Osteoblast (primary cell): ENCODE data around the gene CRHR1. TPM values are rescaled to one million over a fixed set of nuclear protein-coding genes. Genes with fewer than 3 reads are reported as not detected.

Experiments
- DNase-seq: peaks from one replicate; pipeline ENCODE4 v3.0.0; 2011; ENCODE audit warnings: low spot score, mixed read lengths; ENCODE audit not compliant: insufficient read length; ENCODE audit errors: missing footprints
- H2AFZ ChIP-seq: 2 replicates; pipeline ENCODE4 v1.6.0; 2011; ENCODE audit warnings: mild to moderate bottlenecking, low read length
- H3K27ac ChIP-seq: 2 replicates; pipeline ENCODE4 v1.5.1; 2011; ENCODE audit warnings: mild to moderate bottlenecking, low read depth, low read length, moderate library complexity
- H3K27me3 ChIP-seq: 2 replicates; pipeline ENCODE4 v1.6.0; 2012; ENCODE audit warnings: mild to moderate bottlenecking, control low read depth, inconsistent platforms, low read length, moderate library complexity; ENCODE audit not compliant: insufficient read depth
- H3K36me3 ChIP-seq: 2 replicates; pipeline ENCODE4 v1.5.1; 2011; ENCODE audit warnings: mild to moderate bottlenecking, low read length, control low read depth, moderate library complexity; ENCODE audit not compliant: insufficient read depth
- H3K4me1 ChIP-seq: 2 replicates; pipeline ENCODE4 v1.5.1; 2011; ENCODE audit warnings: mild to moderate bottlenecking, low read length, control low read depth, moderate library complexity; ENCODE audit not compliant: insufficient read depth
- H3K4me2 ChIP-seq: 2 replicates; pipeline ENCODE4 v1.6.0; 2011; ENCODE audit warnings: mild to moderate bottlenecking, low read length; ENCODE audit not compliant: insufficient read depth
- H3K4me3 ChIP-seq: fragments of 200-600 bp; sonication (generic); 3 replicates; pipeline ENCODE4 v1.5.1; 2012; ENCODE audit warnings: mild to moderate bottlenecking, low read length, inconsistent platforms; ENCODE audit not compliant: insufficient read depth
- H3K79me2 ChIP-seq: 2 replicates; pipeline ENCODE4 v1.6.0; 2012; ENCODE audit warnings: mild to moderate bottlenecking, low read length, control low read depth, inconsistent platforms; ENCODE audit not compliant: insufficient read depth
- H3K9me3 ChIP-seq: 2 replicates; pipeline ENCODE4 v1.5.1; 2011; ENCODE audit warnings: low read depth, low read length, control low read depth
- H4K20me1 ChIP-seq: 2 replicates; pipeline ENCODE4 v1.6.0; 2012; ENCODE audit warnings: mild to moderate bottlenecking, low read length, control low read depth; ENCODE audit not compliant: insufficient read depth
- CTCF ChIP-seq: IDR thresholded peaks from 2 replicates; pipeline ENCODE4 v1.5.1; 2011; ENCODE audit warnings: mild to moderate bottlenecking, low read depth, low read length, moderate library complexity; ENCODE audit errors: extremely low read depth
- total RNA-seq: library from RNA; depleted of rRNA; stranded (reverse); fragments of >200 nt; gene quantifications from 2 replicates; pipeline ENCODE4 v1.2.3, GENCODE V29; 2012

CRHR1 gene
- total RNA-seq, 1 donor, result not detected

- DNase-seq, result peak; percentile 80
- Histone ChIP-seq H3K4me1 (no peaks in the 10 kb centered on the region), H3K36me3 (no peaks in the 10 kb centered on the region), H3K27ac (no peak overlapping the region), H3K9me3 (no peaks in the 10 kb centered on the region), H3K27me3 (peaks cover 73% of the 10 kb centered on the region), H3K79me2 (no peaks in the 10 kb centered on the region), H3K4me2 (no peak overlapping the region), H3K4me3 (no peak overlapping the region), H4K20me1 (no peaks in the 10 kb centered on the region), H2AFZ (no peak overlapping the region)
- peak; percentile 11 for TF ChIP-seq CTCF
Observed at GRCh38 chr17:45782889-45783592, 1.1 kb upstream of the CRHR1 start.

- H4K20me1 ChIP-seq, result no peaks in the 10 kb centered on the region
- no peak overlapping the region for H3K27ac ChIP-seq
- H3K4me2 ChIP-seq, result no peak overlapping the region
- no peak for TF ChIP-seq CTCF
- H3K9me3 ChIP-seq, result no peaks in the 10 kb centered on the region
- H3K4me1 ChIP-seq, result no peaks in the 10 kb centered on the region
- DNase-seq, result peak; percentile 59
- H2AFZ ChIP-seq, result no peak overlapping the region
- no peak overlapping the region for H3K4me3 ChIP-seq
- peaks cover 80% of the 10 kb centered on the region for H3K27me3 ChIP-seq
- H3K79me2 ChIP-seq, result no peaks in the 10 kb centered on the region
- H3K36me3 ChIP-seq, result no peaks in the 10 kb centered on the region
Observed at GRCh38 chr17:45783593-45784292, 377 bp upstream of the CRHR1 start.

GRCh38 chr17:45784741-45785479, 790 bp downstream of the CRHR1 start:
- peaks cover 85% of the 10 kb centered on the region for H3K27me3 ChIP-seq

More at GRCh38 chr17:45784741-45785479, 790 bp downstream of the CRHR1 start:
- Histone ChIP-seq H3K4me2 (peak overlapping the region; percentile 45), H3K36me3 (no peaks in the 10 kb centered on the region), H3K79me2 (no peaks in the 10 kb centered on the region), H3K4me3 (peak overlapping the region; percentile 22), H3K9me3 (no peaks in the 10 kb centered on the region), H3K27ac (no peak overlapping the region), H4K20me1 (no peaks in the 10 kb centered on the region), H3K4me1 (no peaks in the 10 kb centered on the region), H2AFZ (no peak overlapping the region)
- DNase-seq, result peak; percentile 86
- no peak for TF ChIP-seq CTCF
